GM23338 (cell line): ENCODE results near the gene TEDC1. TPM values are rescaled to one million over a fixed set of nuclear protein-coding genes. Genes with fewer than 3 reads are reported as not detected.

Source experiments
- ATAC-seq: fragments of 200-7000 bp; cut with Tn5 transposase; 3 replicates; pipeline ENCODE4 v1.9.1; 2020
- DNase-seq: peaks from one replicate; pipeline ENCODE4 v3.0.0-alpha.2; 2015; ENCODE audit warnings: low spot score
- H2AFZ ChIP-seq: fragments of 200-600 bp; sonication (generic); 2 replicates; pipeline ENCODE4 v1.8.0; 2016; ENCODE audit warnings: antibody characterized with exemption, mild to moderate bottlenecking, moderate library complexity
- H3F3A ChIP-seq: fragments of 200-600 bp; sonication (generic); replicated peaks from 2 replicates; pipeline ENCODE4 v1.8.0; 2017; ENCODE audit warnings: antibody characterized with exemption, mixed run types, low read depth
- H3K27ac ChIP-seq: fragments of 200-600 bp; sonication (generic); 2 replicates; pipeline ENCODE4 v1.6.1; 2016; ENCODE audit warnings: low read depth
- H3K27me3 ChIP-seq: fragments of 200-600 bp; sonication (generic); 2 replicates; pipeline ENCODE4 v1.8.0; 2016; ENCODE audit warnings: mild to moderate bottlenecking, mixed run types, moderate library complexity; ENCODE audit not compliant: insufficient read depth
- H3K36me3 ChIP-seq: fragments of 200-600 bp; sonication (generic); 2 replicates; pipeline ENCODE4 v1.8.0; 2016; ENCODE audit warnings: mild to moderate bottlenecking; ENCODE audit not compliant: insufficient read depth
- H3K4me1 ChIP-seq: fragments of 200-600 bp; sonication (generic); 2 replicates; pipeline ENCODE4 v1.8.0; 2016; ENCODE audit warnings: mild to moderate bottlenecking, moderate library complexity; ENCODE audit not compliant: insufficient read depth
- H3K4me2 ChIP-seq: fragments of 200-600 bp; sonication (generic); 2 replicates; pipeline ENCODE4 v1.7.1; 2017; ENCODE audit warnings: mixed run types
- H3K4me3 ChIP-seq: fragments of 200-600 bp; sonication (generic); 2 replicates; pipeline ENCODE4 v1.6.1; 2016; ENCODE audit warnings: mixed run types
- H3K79me2 ChIP-seq: fragments of 200-600 bp; sonication (generic); replicated peaks from 2 replicates; pipeline ENCODE4 v1.8.0; 2017; ENCODE audit warnings: mild to moderate bottlenecking; ENCODE audit not compliant: insufficient read depth
- H3K9me2 ChIP-seq: fragments of 200-600 bp; sonication (generic); 2 replicates; pipeline ENCODE4 v1.8.0; 2017; ENCODE audit not compliant: insufficient read depth
- H4K20me1 ChIP-seq: fragments of 200-600 bp; sonication (generic); replicated peaks from 2 replicates; pipeline ENCODE4 v1.8.0; 2017; ENCODE audit warnings: mild to moderate bottlenecking; ENCODE audit not compliant: insufficient read depth
- H3K27ac Mint-ChIP-seq: 2 replicates; pipeline ENCODE4 v1.8.0; 2020; ENCODE audit warnings: inconsistent platforms, mild to moderate bottlenecking, moderate library complexity, mixed read lengths
- H3K27me3 Mint-ChIP-seq: 3 replicates; pipeline ENCODE4 v1.8.0; 2022; ENCODE audit warnings: low read depth, mild to moderate bottlenecking, moderate library complexity, mixed read lengths, inconsistent platforms; ENCODE audit not compliant: insufficient read depth, poor library complexity
- H3K36me3 Mint-ChIP-seq: 3 replicates; pipeline ENCODE4 v1.8.0; 2021; ENCODE audit warnings: low read depth, mild to moderate bottlenecking, inconsistent platforms, moderate library complexity, mixed read lengths
- H3K4me1 Mint-ChIP-seq: 3 replicates; pipeline ENCODE4 v1.8.0; 2020; ENCODE audit warnings: mild to moderate bottlenecking, inconsistent platforms, mixed read lengths
- H3K4me3 Mint-ChIP-seq: 3 replicates; pipeline ENCODE4 v1.8.0; 2021; ENCODE audit warnings: moderate library complexity, mild to moderate bottlenecking, inconsistent platforms, mixed read lengths
- H3K9me3 Mint-ChIP-seq: 3 replicates; pipeline ENCODE4 v1.8.0; 2020; ENCODE audit warnings: moderate library complexity, mild to moderate bottlenecking, inconsistent platforms, mixed read lengths
- EZH2 ChIP-seq: fragments of 200-600 bp; sonication (generic); IDR thresholded peaks from one replicate; pipeline ENCODE4 v1.8.0; 2017; ENCODE audit warnings: antibody characterized with exemption, mild to moderate bottlenecking, low read depth; ENCODE audit not compliant: unreplicated experiment
- EZH2phosphoT487 ChIP-seq: fragments of 200-600 bp; sonication (generic); IDR thresholded peaks from one replicate; pipeline ENCODE4 v1.8.1; 2018; ENCODE audit warnings: antibody characterized with exemption; ENCODE audit not compliant: unreplicated experiment
- POLR2AphosphoS5 ChIP-seq: IDR thresholded peaks from 2 replicates; pipeline ENCODE4 v1.6.1; 2016; ENCODE audit warnings: antibody characterized with exemption, low read depth
- REST ChIP-seq: IDR thresholded peaks from one replicate; pipeline ENCODE4 v1.6.1; 2018; ENCODE audit warnings: antibody characterized with exemption; ENCODE audit not compliant: unreplicated experiment
- ZNF462 ChIP-seq: fragments of 250-450 bp; sonication (Bioruptor Pico); IDR thresholded peaks from 2 replicates; pipeline ENCODE4 v1.5.0; 2020; ENCODE audit warnings: mild to moderate bottlenecking, moderate library complexity
- polyA plus RNA-seq: library from polyadenylated mRNA; unstranded; fragments of >200 nt; fragmentation: Nextera tagmentation; extraction: Ambion mirVana; gene quantifications from 2 replicates; pipeline ENCODE4 v1.2.1, GENCODE V29; 2016
- total RNA-seq: library from RNA; depleted of rRNA; stranded (reverse); fragments of >200 nt; shearing (Covaris generic); gene quantifications from 2 replicates; pipeline ENCODE4 v1.2.3, GENCODE V29; 2014

TEDC1 gene
- total and polyA plus RNA-seq, 2 experiments from 2014 or later = 5.9 to 16.3 TPM

DNA sequence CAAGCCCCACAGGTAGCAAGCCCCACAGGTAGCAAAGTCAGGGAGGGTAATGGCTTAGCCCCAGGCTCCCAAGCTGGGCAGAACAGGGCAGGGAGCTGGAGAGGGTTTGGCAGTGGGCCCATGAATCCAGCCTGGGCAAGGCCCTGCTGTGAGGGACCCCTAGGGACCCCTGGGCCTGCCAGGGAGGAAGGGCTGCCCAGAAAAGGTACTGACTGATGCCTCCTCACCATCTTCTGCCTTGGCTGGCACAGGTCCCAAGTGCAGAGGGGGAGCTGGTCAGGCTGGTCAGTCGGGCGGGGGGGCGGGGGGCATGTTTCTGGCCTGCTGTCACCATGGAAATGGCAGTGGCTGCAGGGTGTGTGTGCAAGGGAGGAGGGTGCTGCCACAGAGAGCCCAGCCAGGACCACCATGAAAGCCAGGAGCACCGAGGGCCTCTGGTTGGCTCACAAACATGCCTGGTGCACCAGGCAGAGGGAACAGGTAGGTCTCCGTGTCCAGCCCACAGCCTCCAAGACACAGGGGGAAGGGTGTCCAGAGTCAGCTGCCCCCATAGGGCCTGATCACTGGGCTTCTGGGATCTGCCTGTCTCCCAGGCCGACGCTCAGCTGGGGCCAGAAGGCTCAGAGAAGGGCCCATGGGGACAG lies 17.9 kb upstream of the TEDC1 start (continued):
- TF ChIP-seq ZNF462 (CRISPR knock-in tag) (no peak), EZH2 (no peak), POLR2AphosphoS5 (no peak)

- Mint-ChIP-seq H3K9me3 (no peaks in the 10 kb centered on the region), H3K36me3 (no peaks in the 10 kb centered on the region), H3K27ac (no peak overlapping the region), H3K4me1 (peaks cover 8% of the 10 kb centered on the region), H3K27me3 (peaks cover 38% of the 10 kb centered on the region), H3K4me3 (peak overlapping the region; percentile 59; the same call in 2 of the 3 replicates)
- Histone ChIP-seq H3K79me2 (no peaks in the 10 kb centered on the region), H3K4me3 (peak overlapping the region; percentile 56), H3K4me2 (peak overlapping the region; percentile 84), H3F3A (peaks cover 9% of the 10 kb centered on the region; the same call in 1 of the 2 replicates), H3K27ac (no peak overlapping the region), H3K36me3 (no peaks in the 10 kb centered on the region), H3K4me1 (peaks cover 18% of the 10 kb centered on the region; the same call in 1 of the 2 replicates), H2AFZ (peak overlapping the region; percentile 88; the same call in 1 of the 2 replicates), H4K20me1 (no peaks in the 10 kb centered on the region; the same call in 1 of the 2 replicates), H3K27me3 (peaks cover 41% of the 10 kb centered on the region), H3K9me2 (no peaks in the 10 kb centered on the region)
- DNase-seq = peak; percentile 96
- ATAC-seq = peak; percentile 49
- TF ChIP-seq EZH2phosphoT487 (no peak), REST (peak; percentile 59)
Measured at GRCh38 chr14:105473677-105474482, 17.2 kb upstream of the TEDC1 start.
